Cardiac fibroblast (primary cell): Measurements from ENCODE around the gene ZNF423.
A peak's percentile ranks its signal among the peaks of the same experiment; 100 is the strongest.

Experiments
- DNase-seq, 2 donors: peaks; one replicate each; pipeline versions ENCODE4 v3.0.0 to v3.0.0-alpha.2; 2010; ENCODE audit warnings: low read depth in 2 of 2
- H3K4me3 ChIP-seq, 2 donors: replicated peaks in 1 of 2; 1 replicate in 1 of 2; 2 replicates in 1 of 2; pipeline ENCODE4 v1.5.1; 2011; ENCODE audit warnings: low read depth in 2 of 2, low read length in 2 of 2, mild to moderate bottlenecking in 2 of 2, moderate library complexity in 1 of 2
- TF ChIP-seq, protein P1 (sequence below): IDR thresholded peaks from one replicate; pipeline ENCODE4 v1.5.1; 2011; ENCODE audit warnings: low read depth, mild to moderate bottlenecking, low read length, inconsistent platforms

The ZNF423 gene

GRCh38 chr16:49775018-49775417, 80.9 kb downstream of the ZNF423 start:
- no peak overlapping the region for H3K4me3 ChIP-seq
- DNase-seq = no peak
- TF ChIP-seq, protein P1, sequence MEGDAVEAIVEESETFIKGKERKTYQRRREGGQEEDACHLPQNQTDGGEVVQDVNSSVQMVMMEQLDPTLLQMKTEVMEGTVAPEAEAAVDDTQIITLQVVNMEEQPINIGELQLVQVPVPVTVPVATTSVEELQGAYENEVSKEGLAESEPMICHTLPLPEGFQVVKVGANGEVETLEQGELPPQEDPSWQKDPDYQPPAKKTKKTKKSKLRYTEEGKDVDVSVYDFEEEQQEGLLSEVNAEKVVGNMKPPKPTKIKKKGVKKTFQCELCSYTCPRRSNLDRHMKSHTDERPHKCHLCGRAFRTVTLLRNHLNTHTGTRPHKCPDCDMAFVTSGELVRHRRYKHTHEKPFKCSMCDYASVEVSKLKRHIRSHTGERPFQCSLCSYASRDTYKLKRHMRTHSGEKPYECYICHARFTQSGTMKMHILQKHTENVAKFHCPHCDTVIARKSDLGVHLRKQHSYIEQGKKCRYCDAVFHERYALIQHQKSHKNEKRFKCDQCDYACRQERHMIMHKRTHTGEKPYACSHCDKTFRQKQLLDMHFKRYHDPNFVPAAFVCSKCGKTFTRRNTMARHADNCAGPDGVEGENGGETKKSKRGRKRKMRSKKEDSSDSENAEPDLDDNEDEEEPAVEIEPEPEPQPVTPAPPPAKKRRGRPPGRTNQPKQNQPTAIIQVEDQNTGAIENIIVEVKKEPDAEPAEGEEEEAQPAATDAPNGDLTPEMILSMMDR = no peak

DNA sequence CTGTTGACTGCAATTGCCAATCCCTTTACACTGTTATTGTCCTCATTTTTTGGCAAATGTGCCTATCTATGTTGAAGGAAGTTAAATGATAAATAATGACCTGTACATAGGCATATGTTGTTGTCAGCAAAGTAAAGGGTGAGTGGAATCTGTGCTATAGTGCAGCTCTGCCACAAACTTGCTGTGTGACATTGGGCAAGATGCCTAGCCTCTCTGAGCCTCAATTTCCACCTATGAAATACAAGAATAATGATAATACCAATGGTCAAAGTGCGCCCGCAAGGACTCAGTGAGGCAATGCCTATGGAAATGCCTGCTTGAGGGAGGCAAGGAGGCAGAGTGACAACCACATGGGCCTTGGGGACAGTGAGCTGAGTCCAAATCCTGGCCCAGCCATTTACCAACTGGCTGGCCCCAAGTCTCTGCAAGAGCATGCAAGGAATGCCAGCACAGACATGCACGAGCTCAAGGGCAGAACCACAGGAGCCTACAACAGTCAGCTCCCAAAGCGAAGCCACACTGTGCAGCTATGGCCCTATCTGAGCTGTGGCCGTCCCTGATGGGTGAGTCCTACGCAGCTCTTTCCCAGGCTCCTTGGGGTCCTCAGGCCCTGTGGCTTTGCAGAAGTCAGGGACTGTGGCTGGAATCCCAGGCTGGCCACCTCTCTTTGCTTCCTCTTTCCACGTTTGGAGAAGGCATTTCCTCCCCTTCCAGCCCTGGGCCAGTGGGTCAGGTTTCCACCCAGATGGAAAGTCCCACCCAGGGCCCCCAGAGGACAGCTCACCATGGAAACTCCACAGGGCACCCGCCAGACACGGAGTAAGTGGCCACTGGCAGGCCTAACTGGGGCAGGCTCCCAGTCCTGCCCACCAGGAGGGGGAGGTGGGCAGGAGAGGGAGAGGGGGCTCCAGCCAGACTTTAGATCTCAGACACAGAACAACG, 82.1 kb downstream of the ZNF423 start:
- DNase-seq = no peak
- TF ChIP-seq, protein P1 = no peak
- no peak overlapping the region for H3K4me3 ChIP-seq

GRCh38 chr16:49767998-49768397, 87.9 kb downstream of the ZNF423 start:
- TF ChIP-seq, protein P1 = no peak
- H3K4me3 ChIP-seq = no peak overlapping the region
- DNase-seq = no peak

GRCh38 chr16:49767414-49767813, 88.5 kb downstream of the ZNF423 start:
- TF ChIP-seq, protein P1 = no peak
- DNase-seq = no peak
- no peak overlapping the region for H3K4me3 ChIP-seq

- DNase-seq = peak in 1 of 2 donors; percentile 38
- TF ChIP-seq, protein P1 = no peak
- no peak overlapping the region for H3K4me3 ChIP-seq
These were observed 89.7 kb downstream of the ZNF423 start for GRCh38 chr16:49766225-49766624.

DNA sequence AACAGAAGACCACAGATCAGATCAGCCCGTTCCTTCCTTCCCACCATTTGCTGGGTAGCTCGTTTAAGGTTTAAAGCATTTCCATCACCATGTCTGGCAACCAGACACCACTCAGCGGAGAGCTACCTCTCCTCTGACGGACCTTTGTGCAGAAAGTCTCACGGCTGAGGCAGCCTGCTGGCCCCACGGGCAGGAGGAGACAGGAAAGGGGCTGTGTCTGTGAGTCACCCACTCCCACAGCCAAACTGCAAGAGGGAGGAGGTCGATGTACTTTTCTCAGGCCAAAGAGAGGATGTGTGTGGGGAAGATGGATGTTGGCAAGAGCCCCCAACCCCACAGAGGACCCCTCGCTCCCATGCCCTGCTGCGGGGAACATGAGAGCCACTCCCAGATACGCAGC, 92.1 kb downstream of the ZNF423 start:
- no peak overlapping the region for H3K4me3 ChIP-seq
- peak; percentile 49 to 56 for DNase-seq
- TF ChIP-seq, protein P1 = no peak
